Endothelial cell of umbilical vein (primary cell): Measurements from ENCODE around the gene CXorf65. TPM values are rescaled to one million over a fixed set of nuclear protein-coding genes. Genes with fewer than 3 reads are reported as not detected.

Source experiments
- BruUV-seq: library from RNA; stranded (reverse); fragments of 400-500 nt; replicated peaks from 2 replicates; lab custom pipeline; 2021; lab: Mats Ljungman, UMichigan
- CTCF ChIA-PET: fragments of 300-600, 350-600 bp; sonication (Branson Sonifier 250); formaldehyde crosslinking; loops from one replicate; lab custom pipeline; 2021; ENCODE audit warnings: antibody characterized with exemption, inconsistent platforms; lab: Charles Lee
- POLR2A ChIA-PET: fragments of 300-600, 350-600 bp; sonication (Branson Sonifier 250); formaldehyde crosslinking; loops from one replicate; lab custom pipeline; 2021; ENCODE audit warnings: antibody characterized with exemption, inconsistent platforms; lab: Charles Lee
- DNase-seq: peaks from one replicate; pipeline ENCODE4 v3.0.0-alpha.2; 2011; ENCODE audit warnings: low read depth, low spot score
- FAIRE-seq: peaks from 2 replicates; lab custom pipeline; 2011; peaks lifted over from hg19 to GRCh38; lab: Jason Lieb, UNC
- H2AFZ ChIP-seq: 2 replicates; pipeline ENCODE4 v1.6.0; 2012; ENCODE audit warnings: low read depth, low read length, control low read depth, inconsistent platforms
- H3K27ac ChIP-seq: 2 replicates; pipeline ENCODE4 v1.5.1; 2011; ENCODE audit warnings: low read depth, mild to moderate bottlenecking, control low read depth, low read length, moderate library complexity; ENCODE audit not compliant: insufficient read depth
- H3K27me3 ChIP-seq, 2 experiments: 2 replicates each; pipeline versions ENCODE4 v1.6.0 to v1.6.1; 2011; ENCODE audit warnings: low read length in 2 of 2, mixed read lengths in 1 of 2; ENCODE audit not compliant: control insufficient read depth in 2 of 2, insufficient read depth in 2 of 2
- H3K36me3 ChIP-seq, 2 experiments: 2 replicates in 1 of 2; 3 replicates in 1 of 2; pipeline ENCODE4 v1.5.1; 2011; ENCODE audit warnings: low read length in 2 of 2, mild to moderate bottlenecking in 1 of 2, moderate library complexity in 1 of 2; ENCODE audit not compliant: control insufficient read depth in 2 of 2, insufficient read depth in 2 of 2; ENCODE audit errors: extremely low read depth in 1 of 2
- H3K4me1 ChIP-seq: 3 replicates; pipeline ENCODE4 v1.5.1; 2011; ENCODE audit warnings: mild to moderate bottlenecking, low read length; ENCODE audit not compliant: control insufficient read depth, insufficient read depth; ENCODE audit errors: extremely low read depth
- H3K4me2 ChIP-seq: 2 replicates; pipeline ENCODE4 v1.6.1; 2011; ENCODE audit warnings: low read length, control low read depth, mixed read lengths; ENCODE audit not compliant: insufficient read depth
- H3K4me3 ChIP-seq, 3 experiments: fragments of 200-600 bp in 1 of 3; sonication (generic), shearing (Covaris generic) in 1 of 3; replicated peaks in 1 of 3; 2 replicates each; pipeline ENCODE4 v1.5.1; 2011 to 2016; ENCODE audit warnings: control low read depth in 3 of 3, low read length in 3 of 3, mild to moderate bottlenecking in 2 of 3, inconsistent platforms in 1 of 3, low read depth in 1 of 3, moderate library complexity in 1 of 3; ENCODE audit not compliant: insufficient read depth in 1 of 3
- H3K79me2 ChIP-seq: 2 replicates; pipeline ENCODE4 v1.6.0; 2012; ENCODE audit warnings: low read length, inconsistent platforms; ENCODE audit not compliant: control insufficient read depth, insufficient read depth
- H3K9ac ChIP-seq: replicated peaks from 2 replicates; pipeline ENCODE3; 2011; ENCODE audit warnings: low read length, control low read depth; ENCODE audit not compliant: insufficient read depth; ENCODE audit errors: extremely low read depth
- H3K9me1 ChIP-seq: replicated peaks from 3 replicates; pipeline ENCODE4 v1.6.0; 2011; ENCODE audit warnings: mild to moderate bottlenecking, low read length; ENCODE audit not compliant: control insufficient read depth, insufficient read depth; ENCODE audit errors: extremely low read depth
- H3K9me3 ChIP-seq: replicated peaks from 2 replicates; pipeline ENCODE4 v1.5.1; 2012; ENCODE audit warnings: low read length, inconsistent platforms; ENCODE audit not compliant: control insufficient read depth, insufficient read depth
- H4K20me1 ChIP-seq: replicated peaks from 2 replicates; pipeline ENCODE3; 2011; ENCODE audit warnings: mild to moderate bottlenecking, low read length; ENCODE audit not compliant: control insufficient read depth, insufficient read depth; ENCODE audit errors: extremely low read depth
- CTCF ChIP-seq, 2 donors: IDR thresholded peaks; 1 replicate in 1 of 2; 2 replicates in 1 of 2; pipeline ENCODE4 v1.5.1; 2011; ENCODE audit warnings: low read length in 2 of 2, mild to moderate bottlenecking in 2 of 2, moderate library complexity in 2 of 2, control low read depth in 1 of 2, inconsistent platforms in 1 of 2, low read depth in 1 of 2; ENCODE audit not compliant: insufficient read depth in 1 of 2; ENCODE audit errors: extremely low read depth in 1 of 2
- EZH2 ChIP-seq: IDR thresholded peaks from 2 replicates; pipeline ENCODE4 v1.6.1; 2012; ENCODE audit warnings: borderline replicate concordance, low read depth, mild to moderate bottlenecking, moderate library complexity, low read length, inconsistent platforms; ENCODE audit not compliant: severe bottlenecking
- FOS ChIP-seq: IDR thresholded peaks from 2 replicates; pipeline ENCODE4 v1.6.1; 2011; ENCODE audit warnings: mild to moderate bottlenecking, low read length, moderate library complexity, borderline replicate concordance; ENCODE audit not compliant: insufficient read depth
- GATA2 ChIP-seq: IDR thresholded peaks from 2 replicates; pipeline ENCODE4 v1.7.0; 2011; ENCODE audit warnings: low read depth, mild to moderate bottlenecking, moderate library complexity, mixed read lengths, low read length; ENCODE audit not compliant: insufficient read length, insufficient read depth
- JUN ChIP-seq: IDR thresholded peaks from 2 replicates; pipeline ENCODE4 v1.6.1; 2011; ENCODE audit warnings: borderline replicate concordance, low read depth; ENCODE audit not compliant: insufficient read length, insufficient read depth
- MAX ChIP-seq: IDR thresholded peaks from 2 replicates; pipeline ENCODE4 v1.6.1; 2011; ENCODE audit not compliant: insufficient read depth, insufficient read length
- MYC ChIP-seq: IDR thresholded peaks from one replicate; pipeline ENCODE4 v1.6.1; 2011; ENCODE audit warnings: mild to moderate bottlenecking, low read depth, low read length
- POLR2A ChIP-seq: IDR thresholded peaks from 2 replicates; pipeline ENCODE4 v1.6.1; 2012; ENCODE audit warnings: low read depth, mild to moderate bottlenecking, control low read depth, low read length
- POLR2AphosphoS5 ChIP-seq: IDR thresholded peaks from 2 replicates; pipeline ENCODE4 v1.6.1; 2012; ENCODE audit warnings: low read depth, mild to moderate bottlenecking, control low read depth, low read length, moderate library complexity; ENCODE audit not compliant: insufficient read depth
- dilution Hi-C: fragments of 300-500 bp; cut with MboI; formaldehyde crosslinking; loops from one replicate; pipeline ENCODE4 v1.15.0; 2019; ENCODE audit warnings: low sequenced_read_pairs; ENCODE audit not compliant: extremely low pct_ligation_motif_present
- intact Hi-C: fragments of 100-400 bp; cut with micrococcal nuclease; formaldehyde crosslinking; loops from one replicate; pipeline ENCODE4 v1.10.0; 2022
- polyA plus RNA-seq, 4 experiments: library from polyadenylated mRNA; depleted of rRNA in 3 of 4; stranded (reverse) in 3 of 4; unstranded in 1 of 4; fragments of >200 nt; gene quantifications; 2 replicates each; pipeline versions ENCODE4 v1.2.1 to v1.2.3, GENCODE V29; 2011 to 2012; ENCODE audit warnings: missing spikeins in 1 of 4
- total RNA-seq: library from RNA; stranded (reverse); gene quantifications from 2 replicates; pipeline ENCODE4 v1.2.3, GENCODE V29; 2021

CXorf65 gene
- total and polyA plus RNA-seq, 2 donors (not counting 3 experiments of a cell fraction or from before 2014, with no cell fraction given), result not detected

- H3K9me1 ChIP-seq, result no peaks in the 10 kb centered on the region
- no peak overlapping the region for H3K27ac ChIP-seq
- H3K36me3 ChIP-seq, result no peaks in the 10 kb centered on the region
- H4K20me1 ChIP-seq, result no peaks in the 10 kb centered on the region
- H3K9ac ChIP-seq, result no peak overlapping the region
- H3K4me3 ChIP-seq, result no peak overlapping the region
- no peaks in the 10 kb centered on the region for H3K4me1 ChIP-seq
- H3K9me3 ChIP-seq, result no peaks in the 10 kb centered on the region
- FAIRE-seq, result no peak
- POLR2A ChIA-PET, result no interaction called here
- TF ChIP-seq POLR2AphosphoS5 (no peak), FOS (no peak), GATA2 (no peak), CTCF (IDR thresholded peaks at IDR 0.05; ENCODE audit: extremely low read depth in 1 of 2, insufficient read depth in 1 of 2, low read depth in 1 of 2, low read length in 2 of 2) (no peak), POLR2A (no peak), MYC (no peak), JUN (no peak), EZH2 (no peak), MAX (no peak)
- no TSS peak for BruUV-seq
- dilution Hi-C loops, result no loop called here
- H3K4me2 ChIP-seq, result no peak overlapping the region
- H3K79me2 ChIP-seq, result peaks cover 22% of the 10 kb centered on the region
- peaks cover 4 to 14% of the 10 kb centered on the region in 2 experiments for H3K27me3 ChIP-seq
- no peak overlapping the region for H2AFZ ChIP-seq
- DNase-seq, result no peak
- intact Hi-C loops, result no loop called here
- CTCF ChIA-PET, result no interaction called here
These were observed 36.0 kb downstream of the CXorf65 start for GRCh38 chrX:71070531-71070930.
